Epithelial cell of esophagus (primary cell): ENCODE results near the gene EFHC1.

Source experiments
- DNase-seq: peaks from one replicate; pipeline ENCODE4 v3.0.0; 2010; ENCODE audit warnings: low read depth
- H3K4me3 ChIP-seq: 2 replicates; pipeline ENCODE4 v1.5.1; 2011; ENCODE audit warnings: mild to moderate bottlenecking, low read length, control low read depth
- TF ChIP-seq, protein P1 (sequence below): IDR thresholded peaks from 2 replicates; pipeline ENCODE4 v1.5.1; 2011; ENCODE audit warnings: low read depth, mild to moderate bottlenecking, low read length, control low read depth, inconsistent platforms; ENCODE audit not compliant: insufficient read depth; ENCODE audit errors: missing control alignments

The EFHC1 gene

GRCh38 chr6:52526634-52527033 is 106.5 kb downstream of the EFHC1 start:
- TF ChIP-seq, protein P1, sequence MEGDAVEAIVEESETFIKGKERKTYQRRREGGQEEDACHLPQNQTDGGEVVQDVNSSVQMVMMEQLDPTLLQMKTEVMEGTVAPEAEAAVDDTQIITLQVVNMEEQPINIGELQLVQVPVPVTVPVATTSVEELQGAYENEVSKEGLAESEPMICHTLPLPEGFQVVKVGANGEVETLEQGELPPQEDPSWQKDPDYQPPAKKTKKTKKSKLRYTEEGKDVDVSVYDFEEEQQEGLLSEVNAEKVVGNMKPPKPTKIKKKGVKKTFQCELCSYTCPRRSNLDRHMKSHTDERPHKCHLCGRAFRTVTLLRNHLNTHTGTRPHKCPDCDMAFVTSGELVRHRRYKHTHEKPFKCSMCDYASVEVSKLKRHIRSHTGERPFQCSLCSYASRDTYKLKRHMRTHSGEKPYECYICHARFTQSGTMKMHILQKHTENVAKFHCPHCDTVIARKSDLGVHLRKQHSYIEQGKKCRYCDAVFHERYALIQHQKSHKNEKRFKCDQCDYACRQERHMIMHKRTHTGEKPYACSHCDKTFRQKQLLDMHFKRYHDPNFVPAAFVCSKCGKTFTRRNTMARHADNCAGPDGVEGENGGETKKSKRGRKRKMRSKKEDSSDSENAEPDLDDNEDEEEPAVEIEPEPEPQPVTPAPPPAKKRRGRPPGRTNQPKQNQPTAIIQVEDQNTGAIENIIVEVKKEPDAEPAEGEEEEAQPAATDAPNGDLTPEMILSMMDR: no peak
- H3K4me3 ChIP-seq: no peak overlapping the region
- peak; percentile 68 for DNase-seq

DNA sequence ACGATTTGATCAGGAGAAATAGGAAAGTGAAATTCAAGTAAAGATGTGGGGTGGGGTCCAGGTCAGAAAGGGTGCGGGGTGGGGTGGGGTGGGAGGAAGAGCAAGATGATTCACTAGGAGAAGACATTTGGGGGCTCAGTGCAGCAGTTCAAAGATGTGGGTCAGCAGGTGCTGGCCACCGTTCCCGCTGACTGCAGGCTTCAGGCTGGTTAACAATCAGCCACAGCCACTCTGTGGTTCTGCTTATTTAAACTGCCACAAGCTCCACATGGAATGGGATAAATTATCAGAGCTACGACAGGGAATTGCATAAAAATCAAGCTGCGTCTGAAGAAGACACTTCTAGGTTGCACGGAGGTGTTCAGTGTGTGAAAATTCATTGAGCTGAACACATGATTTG is 107.3 kb downstream of the EFHC1 start:
- TF ChIP-seq, protein P1: no peak
- DNase-seq: no peak
- H3K4me3 ChIP-seq: no peak overlapping the region

DNA sequence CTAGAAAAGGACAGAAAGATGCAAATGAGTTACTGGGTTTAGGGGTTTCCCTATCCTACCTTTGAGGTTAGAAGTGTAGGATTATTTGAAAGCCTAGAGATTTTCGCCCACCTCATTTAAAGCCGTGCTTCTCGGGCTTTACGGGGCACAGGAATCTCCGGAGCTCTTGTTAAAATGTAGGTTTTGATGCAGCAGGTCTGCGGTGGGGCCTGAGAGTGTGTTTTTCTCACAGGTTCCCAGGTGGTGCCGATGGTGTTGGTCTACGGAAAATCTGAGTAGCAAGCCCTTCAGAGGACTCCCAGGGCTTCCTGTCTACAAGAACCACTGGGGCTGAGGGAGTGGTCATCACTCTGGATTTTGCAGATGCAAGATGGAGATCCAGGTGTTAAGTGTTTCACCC is 109.2 kb downstream of the EFHC1 start:
- no peak overlapping the region for H3K4me3 ChIP-seq
- DNase-seq: no peak

GRCh38 chr6:52530351-52530750 is 110.2 kb downstream of the EFHC1 start:
- no peak overlapping the region for H3K4me3 ChIP-seq
- TF ChIP-seq, protein P1: no peak
- no peak for DNase-seq

More for the DNA sequence above, 109.2 kb downstream of the EFHC1 start:
- TF ChIP-seq, protein P1: no peak

DNA sequence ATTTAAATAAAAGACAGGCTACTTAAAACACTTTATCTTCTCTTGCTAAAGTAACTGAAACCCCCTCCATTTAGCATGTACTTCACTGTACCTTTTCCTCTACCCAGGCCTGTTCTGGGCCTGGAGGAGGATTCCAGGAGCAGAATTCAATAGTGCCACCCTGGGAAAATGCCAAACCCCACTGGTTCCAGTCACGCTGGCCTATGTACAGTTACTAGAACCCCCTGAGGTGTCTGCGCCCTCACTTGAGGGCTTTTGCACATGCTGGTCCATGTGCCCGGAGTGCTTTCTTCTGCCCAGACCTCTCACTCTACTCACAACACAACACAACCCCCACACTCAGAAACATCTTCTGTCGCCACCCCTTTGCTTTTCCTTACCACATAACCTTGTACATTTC is 111.3 kb downstream of the EFHC1 start:
- H3K4me3 ChIP-seq: no peak overlapping the region
- no peak for DNase-seq
- TF ChIP-seq, protein P1: no peak

DNA sequence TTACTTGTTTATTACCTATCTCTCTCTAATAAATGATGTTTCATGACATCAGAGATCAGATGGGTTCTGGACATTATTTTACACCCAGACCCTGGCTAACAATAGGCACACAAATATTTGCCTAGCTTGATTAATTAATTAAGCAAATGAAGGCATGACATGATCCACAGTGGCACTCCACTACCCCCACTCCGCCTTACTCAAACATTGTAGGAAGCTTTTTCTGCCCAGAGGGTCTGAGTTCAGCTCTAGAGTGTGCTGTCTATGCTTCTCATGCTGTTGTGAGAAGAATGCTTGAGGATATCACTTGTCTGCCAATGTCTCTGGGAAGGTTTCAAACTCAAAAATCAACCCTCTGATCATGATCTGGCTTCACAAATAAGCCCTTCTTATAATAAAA is 111.7 kb downstream of the EFHC1 start:
- no peak for DNase-seq
- H3K4me3 ChIP-seq: no peak overlapping the region

GRCh38 chr6:52532457-52532856 is 112.3 kb downstream of the EFHC1 start:
- DNase-seq: no peak
- no peak overlapping the region for H3K4me3 ChIP-seq
- TF ChIP-seq, protein P1: no peak

More for the DNA sequence above, 111.7 kb downstream of the EFHC1 start:
- TF ChIP-seq, protein P1: no peak
